K562 (cell line): ENCODE measurements around the gene P4HB. TPM values are rescaled to one million over a fixed set of nuclear protein-coding genes. Genes with fewer than 3 reads are reported as not detected.

Source experiments
- CHD4 ChIP-seq: fragments of 200-600 bp; sonication (generic); IDR thresholded peaks from 3 replicates; pipeline ENCODE4 v1.6.1; 2012; ENCODE audit warnings: low read depth, mild to moderate bottlenecking, mixed read lengths, low read length, inconsistent platforms; ENCODE audit not compliant: insufficient read depth, insufficient replicate concordance, poor library complexity, severe bottlenecking
- DACH1 ChIP-seq: fragments of 450-650 bp; IDR thresholded peaks from 2 replicates; pipeline ENCODE4 v1.6.1; 2018; ENCODE audit not compliant: partially characterized antibody
- ESRRB ChIP-seq: fragments of 250-450 bp; sonication (Bioruptor Pico); IDR thresholded peaks from 2 replicates; pipeline ENCODE4 v1.5.0; 2020; ENCODE audit warnings: mild to moderate bottlenecking, moderate library complexity, borderline replicate concordance
- JUN ChIP-seq, 2 experiments: sonication (generic) in 1 of 2; formaldehyde crosslinking in 1 of 2; IDR thresholded peaks; 2 replicates each; pipeline versions ENCODE4 v1.6.1 to v1.8.0; 2012 to 2022; ENCODE audit warnings: borderline replicate concordance in 2 of 2, mild to moderate bottlenecking in 2 of 2, improper control_type of control experiment in 1 of 2, low read depth in 1 of 2, low read length in 1 of 2, missing genetic modification reagents in 1 of 2
- MIER1 ChIP-seq: fragments of 450-650 bp; IDR thresholded peaks from 2 replicates; pipeline ENCODE4 v1.6.1; 2016; ENCODE audit warnings: antibody characterized with exemption, mild to moderate bottlenecking, low read depth
- MTA2 ChIP-seq: fragments of 450-650 bp; IDR thresholded peaks from 2 replicates; pipeline ENCODE4 v1.6.1; 2016; ENCODE audit warnings: low read depth
- NCOA4 ChIP-seq: fragments of 450-650 bp; IDR thresholded peaks from 2 replicates; pipeline ENCODE4 v1.6.1; 2018; ENCODE audit warnings: mild to moderate bottlenecking; ENCODE audit not compliant: partially characterized antibody
- NFE2 ChIP-seq: IDR thresholded peaks from 2 replicates; pipeline ENCODE4 v1.6.1; 2014; ENCODE audit warnings: antibody characterized with exemption, low read depth
- RAD51 ChIP-seq: fragments of 450-650 bp; IDR thresholded peaks from 2 replicates; pipeline ENCODE4 v1.7.1; 2016; ENCODE audit warnings: low read depth, mild to moderate bottlenecking, borderline replicate concordance
- RB1 ChIP-seq: fragments of 450-650 bp; IDR thresholded peaks from 2 replicates; pipeline ENCODE4 v1.6.1; 2017; ENCODE audit warnings: low read depth, mild to moderate bottlenecking
- RBBP5 ChIP-seq: fragments of 200-600 bp; sonication (generic); IDR thresholded peaks from 2 replicates; pipeline ENCODE4 v1.6.1; 2012; ENCODE audit warnings: borderline replicate concordance, mild to moderate bottlenecking, low read length, control low read depth, inconsistent platforms; ENCODE audit not compliant: insufficient read depth, poor library complexity, severe bottlenecking
- RBFOX2 ChIP-seq: fragments of 200-400 bp; formaldehyde crosslinking; IDR thresholded peaks from 2 replicates; pipeline ENCODE4 v1.6.1; 2017; ENCODE audit warnings: low read depth, mild to moderate bottlenecking, low read length, moderate library complexity
- SP1 ChIP-seq: sonication (generic); formaldehyde crosslinking; IDR thresholded peaks from 2 replicates; pipeline ENCODE4 v1.8.1; 2022; ENCODE audit warnings: mild to moderate bottlenecking, missing genetic modification reagents
- SRSF3 ChIP-seq: fragments of 200-400 bp; formaldehyde crosslinking; IDR thresholded peaks from 2 replicates; pipeline ENCODE4 v1.6.1; 2016; ENCODE audit warnings: mild to moderate bottlenecking, low read length, moderate library complexity; ENCODE audit not compliant: insufficient read depth
- TAF15 ChIP-seq: fragments of 200-400 bp; formaldehyde crosslinking; IDR thresholded peaks from 2 replicates; pipeline ENCODE4 v1.6.1; 2017; ENCODE audit warnings: mild to moderate bottlenecking, low read depth, low read length, moderate library complexity
- TAF9B ChIP-seq: fragments of 450-650 bp; IDR thresholded peaks from 2 replicates; pipeline ENCODE4 v1.6.1; 2018; ENCODE audit warnings: mild to moderate bottlenecking; ENCODE audit not compliant: partially characterized antibody
- TARDBP ChIP-seq: fragments of 450-650 bp; IDR thresholded peaks from 2 replicates; pipeline ENCODE4 v1.6.1; 2016
- XRCC5 ChIP-seq: fragments of 200-400 bp; formaldehyde crosslinking; IDR thresholded peaks from 2 replicates; pipeline ENCODE4 v1.6.1; 2017; ENCODE audit warnings: low read depth, mild to moderate bottlenecking, low read length
- ZBTB34 ChIP-seq: fragments of 250-450 bp; sonication (Bioruptor Pico); IDR thresholded peaks from 2 replicates; pipeline ENCODE4 v1.8.0; 2021; ENCODE audit warnings: mild to moderate bottlenecking, moderate library complexity
- ZNF121 ChIP-seq: sonication (generic); formaldehyde crosslinking; conservative IDR thresholded peaks from 2 replicates; pipeline ENCODE4 v1.8.0; 2022; ENCODE audit warnings: missing genetic modification reagents
- ZNF217 ChIP-seq: sonication (generic); formaldehyde crosslinking; IDR thresholded peaks from 2 replicates; pipeline ENCODE4 v1.8.0; 2022; ENCODE audit warnings: mild to moderate bottlenecking, missing genetic modification reagents
- ZNF277 ChIP-seq: fragments of 250-450 bp; sonication (Bioruptor Pico); IDR thresholded peaks from 2 replicates; pipeline ENCODE4 v1.8.0; 2022; ENCODE audit warnings: inconsistent platforms, mild to moderate bottlenecking, moderate library complexity, borderline replicate concordance
- ZNF740 ChIP-seq, 3 experiments: fragments of 200-800 bp in 1 of 3; sonication (Bioruptor generic) in 1 of 3; sonication (generic) in 1 of 3; formaldehyde crosslinking in 1 of 3; IDR thresholded peaks; 2 replicates each; pipeline versions ENCODE4 v1.6.1 to v1.8.0; 2016 to 2022; ENCODE audit warnings: mild to moderate bottlenecking in 2 of 3, missing compliant biosample characterization in 2 of 3, missing genetic modification characterization in 2 of 3, missing genetic modification reagents in 1 of 3
- ZNF79 ChIP-seq: fragments of 250-450 bp; sonication (Bioruptor Pico); IDR thresholded peaks from 2 replicates; pipeline ENCODE4 v1.4.0; 2020; ENCODE audit warnings: low read depth, mild to moderate bottlenecking, moderate library complexity
- polyA plus RNA-seq, 8 experiments: library from polyadenylated mRNA; depleted of rRNA in 4 of 8; stranded (reverse) in 5 of 8; unstranded in 3 of 8; fragments of >200 nt; fragmentation: Nextera tagmentation in 2 of 8; fragmentation: Illumina TruSeq in 1 of 8; extraction: Ambion mirVana in 2 of 8; extraction: Trizol in 1 of 8; gene quantifications; 2 replicates each; pipeline versions ENCODE4 v1.2.1 to v1.2.3, GENCODE V29; 2011 to 2014; ENCODE audit warnings: inconsistent platforms in 1 of 8, missing spikeins in 1 of 8
- total RNA-seq, 7 experiments: library from RNA; depleted of rRNA in 6 of 7; stranded (reverse); fragments of >200 nt in 6 of 7; fragmentation: Illumina TruSeq in 2 of 7; extraction: Trizol in 2 of 7; gene quantifications; 2 replicates each; pipeline versions ENCODE4 v1.2.1 to v1.2.3, GENCODE V29; 2011 to 2021; ENCODE audit warnings: low replicate concordance in 1 of 7

Gene P4HB
- total and polyA plus RNA-seq, 9 of the 15 experiments (the other 6 are each of a cell fraction or from before 2014, with no cell fraction given) = 4.4 to 645 (median 325) TPM

- TF ChIP-seq ZBTB34 = no peak
- no peak for TF ChIP-seq NCOA4
- peak; percentile 8 for TF ChIP-seq DACH1
- peak; percentile 17; the same call in 1 of the 2 replicates for TF ChIP-seq RB1
- TF ChIP-seq SRSF3 = no peak
- TF ChIP-seq CHD4 = no peak
- TF ChIP-seq NFE2 = no peak
- no peak for TF ChIP-seq RBBP5
- TF ChIP-seq XRCC5 = peak; percentile 76; the same call in 1 of the 2 replicates
- TF ChIP-seq MTA2 = no peak
- no peak for TF ChIP-seq TARDBP
- TF ChIP-seq ZNF79 (CRISPR knock-in tag) = no peak
- 0 out of 2 replicates have a peak, but pooled peaks have one; percentile 7 for TF ChIP-seq TAF15
- TF ChIP-seq ESRRB = no peak
- no peak for TF ChIP-seq TAF9B
- TF ChIP-seq ZNF217 (CRISPR knock-in tag) = no peak
- TF ChIP-seq ZNF740 (CRISPR knock-in tag; IDR thresholded peaks at IDR 0.05) = no peak
- no peak for TF ChIP-seq ZNF740 (tag; IDR thresholded peaks at IDR 0.05)
- TF ChIP-seq SP1 (CRISPR knock-in tag) = peak; percentile 40; the same call in 1 of the 2 replicates
- no peak for TF ChIP-seq JUN (IDR thresholded peaks at IDR 0.05; ENCODE audit: borderline replicate concordance, low read depth, low read length)
- peak; percentile 38; the same call in 1 of the 2 replicates for TF ChIP-seq JUN (CRISPR knock-in tag; IDR thresholded peaks at IDR 0.05; ENCODE audit: borderline replicate concordance)
- no peak for TF ChIP-seq ZNF277 (CRISPR knock-in tag)
- TF ChIP-seq RBFOX2 = peak; percentile 70
- no peak for TF ChIP-seq RAD51
- no peak for TF ChIP-seq MIER1
- TF ChIP-seq ZNF121 (CRISPR knock-in tag) = no peak
Observed at GRCh38 chr17:81869221-81870130, 9.1 kb upstream of the P4HB start (continued).
